Stimulated activated CD8-positive, alpha-beta memory T cell treated with anti-CD3 and anti-CD28 coated beads, Interleukin-15, amount 100 ng/mL, for 48 hours (primary cell): ENCODE results near the gene NCR1.
"Not testable (repeated sequence)": the region's sequence is repeated elsewhere in the genome, so short reads cannot be mapped to it uniquely, and the experiment has no call there.

Experiments used
- DNase-seq, 2 donors: peaks; one replicate each; pipeline ENCODE4 v3.0.0-alpha.2; 2020; ENCODE audit warnings: low read depth in 2 of 2

The NCR1 gene

DNA sequence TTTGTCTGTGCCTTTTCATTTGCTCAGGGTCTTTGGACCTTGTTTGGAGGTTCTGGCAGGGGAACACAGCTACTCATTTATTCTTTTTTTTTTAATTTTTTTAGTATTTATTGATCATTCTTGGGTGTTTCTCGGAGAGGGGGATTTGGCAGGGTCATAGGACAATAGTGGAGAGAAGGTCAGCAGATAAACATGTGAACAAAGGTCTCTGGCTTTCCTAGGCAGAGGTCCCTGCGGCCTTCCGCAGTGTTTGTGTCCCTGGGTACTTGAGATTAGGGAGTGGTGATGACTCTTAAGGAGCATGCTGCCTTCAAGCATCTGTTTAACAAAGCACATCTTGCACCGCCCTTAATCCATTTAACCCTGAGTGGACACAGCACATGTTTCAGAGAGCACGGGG, 2.0 kb downstream of the NCR1 start:
- not testable (repeated sequence) for DNase-seq

GRCh38 chr19:54916822-54917221, 10.9 kb downstream of the NCR1 start:
- no peak for DNase-seq

GRCh38 chr19:54918499-54918898, 12.6 kb downstream of the NCR1 start:
- no peak for DNase-seq

GRCh38 chr19:54919646-54920563, 14.0 kb downstream of the NCR1 start:
- DNase-seq = not testable (repeated sequence)

DNA sequence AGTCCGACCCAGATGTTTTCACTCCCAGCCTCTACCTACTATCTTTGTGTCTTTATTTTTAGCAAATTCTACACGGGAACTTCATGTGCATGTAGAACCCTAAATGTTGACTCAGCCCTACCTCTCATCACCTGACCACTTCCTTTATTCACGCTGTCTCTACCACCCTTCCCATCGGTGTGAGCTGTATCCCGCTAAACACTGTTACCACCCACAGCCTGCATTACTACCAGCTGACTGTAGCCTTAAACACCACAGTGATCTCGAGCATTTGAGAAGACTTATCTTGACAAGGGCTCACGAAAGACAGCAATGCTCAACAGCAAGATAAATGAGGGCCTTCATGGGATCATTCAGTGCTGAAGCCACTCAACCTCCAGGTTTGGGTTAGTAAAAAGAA, 15.1 kb downstream of the NCR1 start:
- no peak for DNase-seq

- no peak for DNase-seq
Measured at GRCh38 chr19:54923276-54923675, 17.3 kb downstream of the NCR1 start.

GRCh38 chr19:54928299-54928698, 22.4 kb downstream of the NCR1 start:
- no peak for DNase-seq

- peak in 1 of 2 donors; percentile 9 for DNase-seq
Measured at GRCh38 chr19:54937926-54938325, 32.0 kb downstream of the NCR1 start.

- no peak for DNase-seq
Measured at GRCh38 chr19:54938906-54939305, 33.0 kb downstream of the NCR1 start.

GRCh38 chr19:54939538-54939937, 33.6 kb downstream of the NCR1 start:
- DNase-seq = not testable (repeated sequence)

GRCh38 chr19:54943772-54944361, 37.9 kb downstream of the NCR1 start:
- DNase-seq = not testable (repeated sequence)

- DNase-seq = no peak
Measured at GRCh38 chr19:54947381-54947780, 41.4 kb downstream of the NCR1 start, which contains the start of gene NLRP7. Gene NLRP7, minus strand, starts transcription at chr19:54947530.

GRCh38 chr19:54949412-54949811, 43.5 kb downstream of the NCR1 start:
- no peak for DNase-seq

- not testable (repeated sequence) for DNase-seq
Measured at GRCh38 chr19:54950580-54950979, 44.6 kb downstream of the NCR1 start.

DNA sequence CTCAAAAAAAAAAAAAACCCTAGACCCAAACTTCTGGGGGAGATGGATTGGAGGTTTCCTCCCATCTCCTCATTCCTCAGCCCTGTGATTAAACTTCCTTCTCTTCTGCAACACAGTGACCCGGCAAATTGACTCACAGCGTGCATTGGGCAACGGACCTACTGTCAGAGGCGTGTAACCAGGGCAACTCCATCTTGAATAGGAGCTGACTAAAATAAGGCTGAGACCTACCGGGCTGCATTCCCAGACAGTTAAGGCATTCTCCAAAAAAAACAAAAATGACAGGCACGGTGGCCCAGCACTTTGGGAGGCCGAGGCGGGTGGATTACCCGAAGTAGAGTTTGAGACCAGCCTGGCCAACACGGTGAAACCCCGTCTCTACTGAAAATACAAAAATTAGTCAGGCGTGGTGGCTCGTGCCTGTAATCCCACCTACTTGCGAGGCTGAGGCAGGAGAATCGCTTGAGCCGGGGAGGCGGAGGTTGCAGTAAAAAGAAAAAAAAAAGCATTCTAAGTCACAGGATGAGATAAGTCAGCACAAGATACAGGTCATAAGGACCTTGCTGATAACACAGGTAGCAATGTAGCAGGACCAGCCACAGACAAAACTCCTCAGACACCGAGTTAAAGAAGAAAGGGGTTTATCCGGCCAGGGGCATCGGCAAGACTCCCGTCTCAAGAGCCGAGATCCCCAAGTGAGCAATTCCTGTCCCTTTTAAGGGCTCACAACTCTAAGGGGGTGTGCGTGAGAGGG, 46.8 kb downstream of the NCR1 start:
- DNase-seq = no peak

- DNase-seq = not testable (repeated sequence)
Measured at GRCh38 chr19:54953345-54953713, 47.4 kb downstream of the NCR1 start.

GRCh38 chr19:54955376-54955775, 49.4 kb downstream of the NCR1 start:
- no peak for DNase-seq

GRCh38 chr19:54959840-54960239, 53.9 kb downstream of the NCR1 start:
- DNase-seq = no peak
